Measurements from ENCODE around the gene COL12A1. TPM values are rescaled to one million over a fixed set of nuclear protein-coding genes. Genes with fewer than 3 reads are reported as not detected.

The COL12A1 gene
- total and polyA plus RNA-seq, 10 of the 15 experiments (the other 5 are each of a cell fraction or from before 2014, with no cell fraction given) = under 0.01 to 0.69 (median 0.11) TPM; not detected in 6

- RAD21 ChIA-PET (ENCODE audit: unreplicated experiment) = no interaction called here
- 9% methylated on average over 2 of the region's 2 CpGs for WGBS (ENCODE audit: insufficient coverage, insufficient replicate concordance, low lambda C conversion rate, missing lambda C conversion rate)
- BruUV-seq (replicated peaks) = no TSS peak
- Histone ChIP-seq H3K36me3 (ENCODE audit: control insufficient read depth in 2 of 2, insufficient read depth in 2 of 2, low read length in 1 of 2) (no peaks in the 10 kb centered on the region), H3K79me2 (ENCODE audit: control insufficient read depth, insufficient read depth, low read length) (no peaks in the 10 kb centered on the region), H2AFZ (ENCODE audit: control insufficient read depth, low read depth, low read length) (no peak overlapping the region), H3K27ac (ENCODE audit: control insufficient read depth, insufficient read depth) (no peak overlapping the region), H3K4me2 (ENCODE audit: control insufficient read depth, insufficient read depth) (no peak overlapping the region), H3K4me3 (no peak overlapping the region), H3K9ac (ENCODE audit: control insufficient read depth, insufficient read depth, low read length) (no peak overlapping the region), H4K20me1 (ENCODE audit: control insufficient read depth, insufficient read depth) (no peaks in the 10 kb centered on the region), H3K9me3 (replicated peaks; ENCODE audit: control insufficient read depth, insufficient read depth, low read length) (no peaks in the 10 kb centered on the region), H3K27me3 (replicated peaks in 1 of 2; ENCODE audit: control insufficient read depth in 2 of 2, insufficient read depth in 2 of 2, low read length in 1 of 2) (peaks cover 4 to 8% of the 10 kb centered on the region in 2 experiments; a peak in 3 of 4 replicates), H3K4me1 (ENCODE audit: control insufficient read depth, insufficient read depth, low read length) (no peaks in the 10 kb centered on the region)
- SMC1A ChIA-PET (ENCODE audit: uncharacterized antibody, unreplicated experiment) = no interaction called here
- no peak for DNase-seq (ENCODE audit: low read depth, low spot score)
- POLR2A ChIA-PET = no interaction called here
- no peak for FAIRE-seq
- CTCF ChIA-PET = no interaction called here
- TF ChIP-seq KLF5 (IDR thresholded peaks at IDR 0.05; ENCODE audit: partially characterized antibody) = no peak
- TF ChIP-seq CBX3 (IDR thresholded peaks at IDR 0.05; ENCODE audit: borderline replicate concordance, low read depth) = no peak
- no peak for TF ChIP-seq SMC3 (IDR thresholded peaks at IDR 0.05; ENCODE audit: borderline replicate concordance, low read length)
- TF ChIP-seq HDGF (IDR thresholded peaks at IDR 0.05) = no peak
- TF ChIP-seq ZNF622 (IDR thresholded peaks at IDR 0.05) = no peak
- TF ChIP-seq RB1 (IDR thresholded peaks at IDR 0.05; ENCODE audit: borderline replicate concordance) = no peak
- TF ChIP-seq TCF3 (IDR thresholded peaks at IDR 0.05; ENCODE audit: borderline replicate concordance, insufficient read depth, low read depth, low read length) = no peak
- TF ChIP-seq PAX8 (IDR thresholded peaks at IDR 0.05) = no peak
- TF ChIP-seq MAX (IDR thresholded peaks at IDR 0.05; ENCODE audit: low read depth, low read length) = no peak
- TF ChIP-seq MEF2B (IDR thresholded peaks at IDR 0.05; ENCODE audit: partially characterized antibody, poor library complexity, severe bottlenecking) = no peak
- no peak for TF ChIP-seq BRCA1 (IDR thresholded peaks at IDR 0.05; ENCODE audit: low read depth, low read length)
- TF ChIP-seq ATF3 (IDR thresholded peaks at IDR 0.05; ENCODE audit: borderline replicate concordance, extremely low read depth, low read depth, low read length) = no peak
- TF ChIP-seq PAX5 (IDR thresholded peaks at IDR 0.05; ENCODE audit: borderline replicate concordance, low read depth, low read length) = no peak
- no peak for TF ChIP-seq RAD51 (IDR thresholded peaks at IDR 0.05)
- TF ChIP-seq PRDM15 (CRISPR knock-in tag; IDR thresholded peaks at IDR 0.05) = no peak
- TF ChIP-seq BCL3 (IDR thresholded peaks at IDR 0.05; ENCODE audit: borderline replicate concordance, insufficient read depth, low read depth, low read length, poor library complexity, severe bottlenecking) = no peak
- no peak for TF ChIP-seq POLR2A (IDR thresholded peaks at IDR 0.05; ENCODE audit: low read depth, low read length)
- no peak for TF ChIP-seq IRF4 (IDR thresholded peaks at IDR 0.05; ENCODE audit: low read depth, low read length)
- TF ChIP-seq NFXL1 (IDR thresholded peaks at IDR 0.05; ENCODE audit: borderline replicate concordance) = no peak
- intact Hi-C loops (cut with micrococcal nuclease; ENCODE audit: unreplicated experiment) (no loop called here), in situ Hi-C loops (cut with MboI) (no loop called here)
- no peak for ATAC-seq
Observed at GRCh38 chr6:75081047-75081446, 124.8 kb downstream of the COL12A1 start.
